H1 (cell line): ENCODE measurements around the gene KRT17. TPM values are rescaled to one million over a fixed set of nuclear protein-coding genes. Genes with fewer than 3 reads are reported as not detected.

Experiments
- CTCF ChIA-PET: fragments of 300-600 bp; sonication (Branson Sonifier 250); formaldehyde crosslinking; loops from one replicate; lab custom pipeline; 2021; ENCODE audit not compliant: partially characterized antibody; lab: Charles Lee
- POLR2A ChIA-PET: fragments of 300-600 bp; sonication (Branson Sonifier 250); formaldehyde crosslinking; loops from one replicate; lab custom pipeline; 2021; ENCODE audit warnings: inconsistent platforms; ENCODE audit not compliant: partially characterized antibody; lab: Charles Lee
- DNase-seq, 2 experiments: peaks; one replicate each; pipeline versions ENCODE4 v3.0.0 to v3.0.0-alpha.2; 2010 to 2022; ENCODE audit warnings: low spot score in 2 of 2, low read depth in 1 of 2, mixed read lengths in 1 of 2
- FAIRE-seq: peaks from 2 replicates; lab custom pipeline; 2011; peaks lifted over from hg19 to GRCh38; lab: Jason Lieb, UNC
- H2AFZ ChIP-seq: 2 replicates; pipeline ENCODE4 v1.8.1; 2012; ENCODE audit warnings: low read length, inconsistent platforms
- H2AK5ac ChIP-seq: 2 replicates; pipeline ENCODE4 v1.6.1; 2013; ENCODE audit warnings: low read depth, low read length
- H2BK120ac ChIP-seq: replicated peaks from 2 replicates; pipeline ENCODE3; 2013; ENCODE audit warnings: low read depth, low read length, inconsistent platforms
- H2BK12ac ChIP-seq: 2 replicates; pipeline ENCODE4 v1.6.1; 2013; ENCODE audit warnings: low read depth, low read length
- H2BK15ac ChIP-seq: 2 replicates; pipeline ENCODE4 v1.6.1; 2013; ENCODE audit warnings: low read length
- H2BK20ac ChIP-seq: 2 replicates; pipeline ENCODE4 v1.6.1; 2013; ENCODE audit warnings: low read length
- H2BK5ac ChIP-seq: 2 replicates; pipeline ENCODE4 v1.6.1; 2013; ENCODE audit warnings: low read depth, low read length
- H3K14ac ChIP-seq: 2 replicates; pipeline ENCODE4 v1.6.1; 2013; ENCODE audit warnings: inconsistent platforms; ENCODE audit not compliant: insufficient read length
- H3K18ac ChIP-seq: 2 replicates; pipeline ENCODE4 v1.6.1; 2013; ENCODE audit warnings: low read length; ENCODE audit errors: extremely low read depth
- H3K23ac ChIP-seq: 2 replicates; pipeline ENCODE4 v1.6.1; 2013; ENCODE audit warnings: inconsistent platforms; ENCODE audit not compliant: insufficient read length
- H3K23me2 ChIP-seq: 2 replicates; pipeline ENCODE4 v1.6.1; 2013; ENCODE audit warnings: low read depth, low read length
- H3K27ac ChIP-seq: 2 replicates; pipeline ENCODE4 v1.6.1; 2011; ENCODE audit warnings: low read depth, low read length, inconsistent platforms
- H3K27me3 ChIP-seq, 4 experiments: replicated peaks in 1 of 4; 1 replicate in 1 of 4; 2 replicates in 3 of 4; pipeline versions ENCODE4 v1.6.1 to v1.8.1; 2011 to 2013; ENCODE audit warnings: low read length in 3 of 4, mild to moderate bottlenecking in 3 of 4, inconsistent platforms in 2 of 4, mixed read lengths in 2 of 4, moderate library complexity in 1 of 4; ENCODE audit not compliant: control insufficient read depth in 3 of 4, insufficient read depth in 3 of 4; ENCODE audit errors: extremely low read depth in 1 of 4
- H3K36me3 ChIP-seq, 4 experiments: 2 replicates each; pipeline versions ENCODE4 v1.6.1 to v1.8.1; 2011 to 2013; ENCODE audit warnings: mild to moderate bottlenecking in 4 of 4, low read length in 3 of 4, moderate library complexity in 2 of 4, control low read depth in 1 of 4, inconsistent platforms in 1 of 4; ENCODE audit not compliant: insufficient read depth in 4 of 4, control insufficient read depth in 2 of 4
- H3K4ac ChIP-seq: replicated peaks from 2 replicates; pipeline ENCODE3; 2013; ENCODE audit warnings: low read length, low read depth, mixed read lengths, inconsistent platforms; ENCODE audit not compliant: insufficient read length
- H3K4me1 ChIP-seq, 4 experiments: replicated peaks in 1 of 4; 1 replicate in 1 of 4; 2 replicates in 3 of 4; pipeline versions ENCODE4 v1.6.1 to v1.8.1; 2011 to 2013; ENCODE audit warnings: low read length in 3 of 4, inconsistent platforms in 2 of 4, mixed read lengths in 1 of 4; ENCODE audit not compliant: insufficient read depth in 4 of 4, control insufficient read depth in 3 of 4
- H3K4me2 ChIP-seq, 2 experiments: 2 replicates each; pipeline versions ENCODE4 v1.6.1 to v1.8.1; 2011 to 2013; ENCODE audit warnings: low read depth in 2 of 2, low read length in 2 of 2, control low read depth in 1 of 2, inconsistent platforms in 1 of 2, mild to moderate bottlenecking in 1 of 2; ENCODE audit not compliant: insufficient read depth in 1 of 2
- H3K4me3 ChIP-seq, 4 experiments: fragments of 200-600, 300-600 bp in 1 of 4; sonication (generic), shearing (Covaris generic), sonication (Bioruptor Twin) in 1 of 4; 2 replicates each; pipeline versions ENCODE4 v1.5.1 to v1.8.1; 2011 to 2016; ENCODE audit warnings: low read length in 4 of 4, low read depth in 3 of 4, control low read depth in 2 of 4, inconsistent platforms in 2 of 4, mild to moderate bottlenecking in 2 of 4, mixed read lengths in 1 of 4, moderate library complexity in 1 of 4; ENCODE audit not compliant: insufficient read depth in 2 of 4; ENCODE audit errors: extremely low read depth in 1 of 4
- H3K56ac ChIP-seq: replicated peaks from 2 replicates; pipeline ENCODE3; 2013; ENCODE audit warnings: low read depth, mild to moderate bottlenecking, mixed read lengths, low read length, inconsistent platforms; ENCODE audit not compliant: insufficient read length
- H3K79me1 ChIP-seq: 2 replicates; pipeline ENCODE4 v1.6.1; 2013; ENCODE audit warnings: low read depth, low read length, control low read depth
- H3K79me2 ChIP-seq, 2 experiments: 2 replicates each; pipeline versions ENCODE4 v1.6.1 to v1.8.1; 2012 to 2013; ENCODE audit warnings: low read length in 2 of 2, mild to moderate bottlenecking in 2 of 2, inconsistent platforms in 1 of 2; ENCODE audit not compliant: insufficient read depth in 2 of 2, control insufficient read depth in 1 of 2
- H3K9ac ChIP-seq, 4 experiments: replicated peaks in 1 of 4; 1 replicate in 1 of 4; 2 replicates in 3 of 4; pipeline versions ENCODE4 v1.6.1 to v1.8.1; 2011 to 2013; ENCODE audit warnings: low read depth in 3 of 4, low read length in 3 of 4, control low read depth in 2 of 4, mild to moderate bottlenecking in 2 of 4, moderate library complexity in 2 of 4, inconsistent platforms in 1 of 4; ENCODE audit errors: extremely low read depth in 1 of 4
- H3K9me3 ChIP-seq, 2 experiments: 2 replicates each; pipeline versions ENCODE4 v1.6.1 to v1.8.1; 2012 to 2013; ENCODE audit warnings: mild to moderate bottlenecking in 2 of 2, moderate library complexity in 2 of 2, control low read depth in 1 of 2, inconsistent platforms in 1 of 2, low read depth in 1 of 2, low read length in 1 of 2, mixed read lengths in 1 of 2; ENCODE audit not compliant: insufficient read depth in 2 of 2
- H4K20me1 ChIP-seq, 2 experiments: replicated peaks in 1 of 2; 2 replicates each; pipeline versions ENCODE3 to v1.8.1; 2011 to 2013; ENCODE audit warnings: inconsistent platforms in 2 of 2, low read length in 2 of 2, mild to moderate bottlenecking in 1 of 2; ENCODE audit not compliant: insufficient read depth in 2 of 2, control insufficient read depth in 1 of 2
- H4K5ac ChIP-seq: 2 replicates; pipeline ENCODE4 v1.6.1; 2013; ENCODE audit warnings: low read length, low read depth, mixed read lengths, inconsistent platforms; ENCODE audit not compliant: insufficient read length
- H4K8ac ChIP-seq: 2 replicates; pipeline ENCODE4 v1.8.0; 2013; ENCODE audit warnings: mild to moderate bottlenecking, moderate library complexity, low read length, inconsistent platforms; ENCODE audit not compliant: insufficient read depth; ENCODE audit errors: extremely low read depth
- H4K91ac ChIP-seq: replicated peaks from 2 replicates; pipeline ENCODE3; 2013; ENCODE audit warnings: low read length, mixed read lengths, inconsistent platforms; ENCODE audit not compliant: insufficient read length
- CHD1 ChIP-seq: IDR thresholded peaks from 2 replicates; pipeline ENCODE4 v1.6.1; 2012; ENCODE audit warnings: low read depth, low read length, improper control_type of control experiment
- FOSL1 ChIP-seq: IDR thresholded peaks from 2 replicates; pipeline ENCODE4 v1.6.1; 2011; ENCODE audit warnings: mild to moderate bottlenecking, low read depth, low read length, moderate library complexity; ENCODE audit not compliant: insufficient read depth
- GABPA ChIP-seq: IDR thresholded peaks from 2 replicates; pipeline ENCODE4 v1.6.1; 2011; ENCODE audit warnings: mild to moderate bottlenecking, low read length, moderate library complexity, borderline replicate concordance; ENCODE audit not compliant: insufficient read depth
- HDAC2 ChIP-seq, 2 experiments: fragments of 300-600 bp in 1 of 2; sonication (generic) in 1 of 2; IDR thresholded peaks; 2 replicates each; pipeline ENCODE4 v1.6.1; 2011 to 2012; ENCODE audit warnings: low read depth in 2 of 2, low read length in 2 of 2, mild to moderate bottlenecking in 2 of 2, moderate library complexity in 2 of 2, borderline replicate concordance in 1 of 2, inconsistent platforms in 1 of 2
- NANOG ChIP-seq: IDR thresholded peaks from 2 replicates; pipeline ENCODE4 v1.6.1; 2011; ENCODE audit warnings: low read length, low read depth, mild to moderate bottlenecking, inconsistent platforms; ENCODE audit not compliant: insufficient read depth, poor library complexity, severe bottlenecking
- POLR2A ChIP-seq, 2 experiments: IDR thresholded peaks; 1 replicate in 1 of 2; 2 replicates in 1 of 2; pipeline ENCODE4 v1.6.1; 2011; ENCODE audit warnings: low read depth in 2 of 2, low read length in 2 of 2, mild to moderate bottlenecking in 2 of 2; ENCODE audit errors: control extremely low read depth in 1 of 2
- POLR2AphosphoS5 ChIP-seq: IDR thresholded peaks from 2 replicates; pipeline ENCODE4 v1.6.1; 2011; ENCODE audit warnings: low read depth, low read length
- RFX5 ChIP-seq: IDR thresholded peaks from 2 replicates; pipeline ENCODE4 v1.6.1; 2011; ENCODE audit warnings: low read depth, low read length, improper control_type of control experiment, borderline replicate concordance
- SAP30 ChIP-seq: fragments of 300-600 bp; sonication (generic); IDR thresholded peaks from 2 replicates; pipeline ENCODE4 v1.7.1; 2012; ENCODE audit warnings: low read length, moderate library complexity, mild to moderate bottlenecking, inconsistent platforms; ENCODE audit not compliant: insufficient read depth, insufficient replicate concordance
- SIN3A ChIP-seq, 2 experiments: IDR thresholded peaks in 1 of 2; conservative IDR thresholded peaks in 1 of 2; 2 replicates each; pipeline ENCODE4 v1.6.1; 2011 to 2012; ENCODE audit warnings: low read length in 2 of 2, improper control_type of control experiment in 1 of 2, low read depth in 1 of 2, mild to moderate bottlenecking in 1 of 2
- WGBS, 2 experiments: shearing (Covaris generic) in 1 of 2; methylation state at CpG; one replicate each; pipeline versions ENCODE4 v1.1.6 to v1.1.7; 2013 to 2015; ENCODE audit warnings: low lambda C conversion rate in 2 of 2, mixed read lengths in 2 of 2, inconsistent platforms in 1 of 2, low coverage in 1 of 2, missing lambda C conversion rate in 1 of 2; ENCODE audit not compliant: insufficient replicate concordance in 2 of 2, insufficient coverage in 1 of 2, insufficient read length in 1 of 2; ENCODE audit errors: extremely low coverage in 1 of 2, missing lambda C conversion rate in 1 of 2; 5-methylcytosine and 5-hydroxymethylcytosine counted together
- polyA plus RNA-seq, 7 experiments: library from polyadenylated mRNA; depleted of rRNA in 3 of 7; stranded (reverse) in 5 of 7; unstranded in 2 of 7; fragments of >200 nt in 5 of 7; fragments of 200-250 nt in 2 of 7; gene quantifications; 1 replicate in 5 of 7; 2 replicates in 1 of 7; 4 replicates in 1 of 7; pipeline versions ENCODE4 v1.2.1 to v1.2.3, GENCODE V29; 2011 to 2013; ENCODE audit warnings: missing spikeins in 2 of 7, mixed read lengths in 2 of 7
- total RNA-seq: library from RNA; stranded (reverse); fragmentation: NEBNext Ultra II Directional; extraction: Animal tissue kit (Norgen Biotek cat#: 25700); gene quantifications from 2 replicates; pipeline ENCODE4 v1.2.1, GENCODE V29; 2021
- TF ChIP-seq, protein P1 (sequence below): IDR thresholded peaks from 2 replicates; pipeline ENCODE4 v1.6.1; 2012; ENCODE audit warnings: inconsistent platforms

Gene KRT17
- total and polyA plus RNA-seq, 2 of the 8 experiments (the other 6 are each of a cell fraction or from before 2014, with no cell fraction given) = 0.50 to 0.95 TPM

DNA sequence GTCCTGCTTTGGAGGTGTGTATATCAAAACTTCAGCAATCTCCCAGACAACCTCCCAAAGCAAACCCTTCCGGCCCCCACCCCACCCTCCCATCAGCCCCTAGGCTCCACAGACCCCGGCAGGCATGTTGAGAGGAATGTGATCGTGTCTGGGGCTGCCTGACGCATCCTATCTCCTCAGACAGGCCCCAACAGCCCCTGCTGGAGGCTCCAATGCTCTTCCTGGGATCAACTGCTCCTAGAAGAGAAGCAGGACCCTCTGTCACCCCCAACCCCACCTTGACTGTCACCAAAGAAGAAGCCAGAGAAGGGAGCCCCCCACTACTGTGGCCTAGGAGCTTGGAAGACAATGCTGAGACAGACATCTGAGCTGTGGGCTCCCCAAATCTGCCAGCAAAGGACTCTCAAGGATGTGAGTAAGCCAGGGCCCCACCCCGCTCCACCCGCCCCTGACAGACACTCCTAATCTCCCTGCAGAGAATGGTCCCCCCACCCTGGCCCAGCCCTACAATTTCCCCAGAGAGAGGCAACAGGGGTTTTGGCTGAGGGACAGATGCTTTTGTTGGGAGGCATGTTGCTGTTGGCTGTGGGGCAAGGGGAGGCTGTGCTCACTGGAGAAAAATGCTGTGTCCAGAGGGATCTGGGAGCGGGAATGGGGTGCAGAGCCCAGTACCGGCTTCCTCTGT, 36.1 kb downstream of the KRT17 start:
- no peaks in the 10 kb centered on the region for H4K20me1 ChIP-seq
- CTCF ChIA-PET = interaction anchor here (1.5 to 2.9 kb wide), 3 partner anchors 8 to 75 kb away, joined by 3 to 12 read pairs (median 6); no protein-coding TSS in a partner anchor

More for the DNA sequence above, 36.1 kb downstream of the KRT17 start:
- Histone ChIP-seq H3K23me2 (no peaks in the 10 kb centered on the region), H3K9me3 (no peaks in the 10 kb centered on the region), H3K18ac (no peak overlapping the region), H2AFZ (no peak overlapping the region), H2AK5ac (no peak overlapping the region), H3K4ac (no peak overlapping the region), H3K79me2 (no peaks in the 10 kb centered on the region), H3K27ac (no peak overlapping the region), H3K4me1 (no peaks in the 10 kb centered on the region; a peak in 1 of 7 replicates), H4K5ac (no peak overlapping the region), H3K56ac (no peak overlapping the region), H3K4me2 (no peak overlapping the region), H2BK20ac (no peak overlapping the region), H3K79me1 (no peaks in the 10 kb centered on the region), H3K23ac (no peak overlapping the region), H2BK12ac (no peak overlapping the region), H3K14ac (no peak overlapping the region), H3K9ac (no peak overlapping the region), H3K4me3 (no peak overlapping the region), H3K36me3 (no peaks in the 10 kb centered on the region), H4K8ac (no peak overlapping the region), H2BK120ac (no peak overlapping the region), H2BK15ac (no peak overlapping the region), H3K27me3 (no peaks in the 10 kb centered on the region), H4K91ac (no peak overlapping the region), H2BK5ac (no peak overlapping the region)
- no peak for FAIRE-seq
- no peak for DNase-seq
- POLR2A ChIA-PET = interaction anchor here (2.0 kb wide), 1 partner anchor 60 kb away, joined by 8 read pairs; the partner anchor contains the start of gene KRT19
- WGBS, 2 experiments = 96% methylated on average over 4 of the region's 8 CpGs; no CpG with 5 or more reads in 1 of the 2 experiments
- no peak for TF ChIP-seq CHD1
- TF ChIP-seq SIN3A (conservative IDR thresholded peaks at IDR 0.05 in 1 of 2, IDR thresholded peaks at IDR 0.05 in 1 of 2; ENCODE audit: low read depth in 1 of 2, low read length in 2 of 2) = no peak
- TF ChIP-seq RFX5 = no peak
- TF ChIP-seq FOSL1 = no peak
- no peak for TF ChIP-seq NANOG
- TF ChIP-seq POLR2AphosphoS5 = no peak
- TF ChIP-seq HDAC2 (IDR thresholded peaks at IDR 0.05; ENCODE audit: borderline replicate concordance in 1 of 2, low read depth in 2 of 2, low read length in 2 of 2) = no peak
- TF ChIP-seq, protein P1, sequence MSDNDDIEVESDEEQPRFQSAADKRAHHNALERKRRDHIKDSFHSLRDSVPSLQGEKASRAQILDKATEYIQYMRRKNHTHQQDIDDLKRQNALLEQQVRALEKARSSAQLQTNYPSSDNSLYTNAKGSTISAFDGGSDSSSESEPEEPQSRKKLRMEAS = no peak
- no peak for TF ChIP-seq GABPA
- no peak for TF ChIP-seq POLR2A (IDR thresholded peaks at IDR 0.05; ENCODE audit: control extremely low read depth in 1 of 2, low read depth in 2 of 2, low read length in 2 of 2)
- no peak for TF ChIP-seq SAP30
